ENCODE measurements around the gene PRKCA. TPM values are rescaled to one million over a fixed set of nuclear protein-coding genes. Genes with fewer than 3 reads are reported as not detected.

PRKCA gene
- total and polyA plus RNA-seq, 4 experiments from 2014 or later: 1.1 to 107 (median 56.1) TPM

DNA sequence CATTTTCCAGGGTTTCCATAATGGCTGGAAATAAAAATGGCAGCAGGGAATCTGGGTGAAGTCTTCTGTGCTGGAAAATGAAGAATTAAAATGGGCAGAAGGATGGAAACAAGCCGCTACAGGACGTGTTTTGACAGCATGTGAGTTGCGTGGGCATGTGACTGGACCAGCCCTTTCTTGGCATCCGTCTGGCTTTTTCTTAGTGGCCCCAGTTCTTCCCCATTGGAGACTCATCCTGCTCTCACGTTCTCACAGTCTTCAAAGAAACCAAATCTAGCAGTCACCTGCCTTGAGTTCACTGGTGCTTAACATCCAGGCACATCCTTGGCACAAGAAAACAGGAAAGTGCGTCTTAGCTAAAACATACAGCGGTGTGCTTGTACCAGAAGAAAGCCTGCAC is 352.4 kb downstream of the PRKCA start:
- Histone ChIP-seq H3K4me1 (ENCODE audit: insufficient read depth, low read length) (peaks cover 25% of the 10 kb centered on the region), H3K36me3 (ENCODE audit: insufficient read depth, low read length) (peaks cover 6% of the 10 kb centered on the region), H3K27ac (ENCODE audit: low read depth, low read length) (no peak overlapping the region), H3K9me3 (ENCODE audit: control insufficient read depth in 1 of 2, low read length in 2 of 2) (no peaks in the 10 kb centered on the region), H3K4me3 (ENCODE audit: low read length in 2 of 2) (no peak overlapping the region), H3K27me3 (ENCODE audit: insufficient read depth, low read length) (no peaks in the 10 kb centered on the region)
- peaks cover 0 to 6% (median 2%) of the 10 kb centered on the region in 8 donors for H3K9me3 Mint-ChIP-seq
- ChIA-PET POLR2A (ENCODE audit: partially characterized antibody) (no interaction called here), CTCF (ENCODE audit: partially characterized antibody) (no interaction called here)
- no peak overlapping the region for H3K4me3 Mint-ChIP-seq
- H3K27ac Mint-ChIP-seq: peak overlapping the region in 1 of 7 donors; percentile 23
- DNase-seq: no peak
- peaks cover 63 to 84% of the 10 kb centered on the region in 2 donors for H3K36me3 Mint-ChIP-seq
- H3K27me3 Mint-ChIP-seq: no peaks in the 10 kb centered on the region
- intact Hi-C loops (cut with micrococcal nuclease): no loop called here
- H3K4me1 Mint-ChIP-seq: peaks cover 37 to 79% (median 46%) of the 10 kb centered on the region in 4 donors

DNA sequence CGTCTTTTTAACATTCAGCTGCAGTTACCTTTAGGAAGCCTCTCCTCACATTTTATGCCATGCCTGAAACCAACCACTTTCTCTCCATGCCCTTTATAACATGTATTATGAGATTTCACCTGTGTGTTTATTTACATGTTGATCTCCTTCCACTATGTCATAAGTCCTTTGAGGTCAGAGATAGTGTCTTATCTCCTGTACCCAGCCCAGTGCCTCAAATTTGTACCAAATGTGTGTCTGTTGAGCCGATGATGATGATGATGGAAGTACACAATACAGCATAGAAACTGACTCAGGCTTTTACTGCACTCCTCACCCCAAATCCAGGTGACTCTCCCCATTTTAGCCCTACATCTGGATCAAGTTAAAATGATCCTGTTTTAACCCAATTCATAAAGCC is 353.0 kb downstream of the PRKCA start:
- POLR2A ChIA-PET (ENCODE audit: partially characterized antibody): no interaction called here

DNA sequence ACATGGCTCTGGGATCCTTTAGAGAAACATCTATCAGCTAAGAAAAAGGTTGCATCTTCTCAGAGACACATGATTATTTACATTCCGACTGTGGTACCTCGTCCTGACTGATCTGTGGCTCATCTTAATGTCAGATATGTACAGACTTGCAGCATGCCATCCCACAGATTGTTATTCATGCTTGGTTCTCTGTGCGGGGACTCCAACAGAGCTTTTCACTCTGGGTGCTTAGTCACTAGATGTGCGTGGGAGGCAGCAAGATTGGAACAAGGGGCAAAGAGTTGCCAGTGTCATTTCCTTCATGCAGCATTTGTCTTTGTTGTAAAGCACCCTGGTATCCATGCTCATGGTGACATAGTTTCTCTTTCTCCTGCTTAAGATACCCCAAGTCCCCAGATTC is 353.4 kb downstream of the PRKCA start:
- Histone ChIP-seq H3K27me3 (ENCODE audit: insufficient read depth, low read length) (no peaks in the 10 kb centered on the region), H3K4me3 (ENCODE audit: low read length in 2 of 2) (no peak overlapping the region), H3K9me3 (ENCODE audit: control insufficient read depth in 1 of 2, low read length in 2 of 2) (no peaks in the 10 kb centered on the region), H3K27ac (ENCODE audit: low read depth, low read length) (no peak overlapping the region), H3K4me1 (ENCODE audit: insufficient read depth, low read length) (peaks cover 24% of the 10 kb centered on the region), H3K36me3 (ENCODE audit: insufficient read depth, low read length) (peaks cover 6% of the 10 kb centered on the region)
- CTCF ChIA-PET (ENCODE audit: partially characterized antibody): no interaction called here
- peak overlapping the region in 1 of 8 donors; percentile 22 for H3K4me3 Mint-ChIP-seq
- intact Hi-C loops (cut with micrococcal nuclease): no loop called here
- peak overlapping the region in 5 of 7 donors; percentile 6 to 51 (median 24) for H3K27ac Mint-ChIP-seq
- DNase-seq: no peak
- POLR2A ChIA-PET (ENCODE audit: partially characterized antibody): no interaction called here
- H3K27me3 Mint-ChIP-seq: no peaks in the 10 kb centered on the region
- H3K4me1 Mint-ChIP-seq: peaks cover 29 to 71% (median 37%) of the 10 kb centered on the region in 4 donors
- H3K9me3 Mint-ChIP-seq: peaks cover 0 to 6% (median 2%) of the 10 kb centered on the region in 8 donors
- H3K36me3 Mint-ChIP-seq: peaks cover 56 to 83% of the 10 kb centered on the region in 2 donors

More for the DNA sequence above, 353.0 kb downstream of the PRKCA start:
- no peaks in the 10 kb centered on the region for H3K27me3 ChIP-seq (ENCODE audit: insufficient read depth, low read length)
- Mint-ChIP-seq H3K36me3 (peaks cover 60 to 87% of the 10 kb centered on the region in 2 donors), H3K4me3 (peak overlapping the region in 1 of 8 donors; percentile 6), H3K9me3 (peaks cover 0 to 6% (median 2%) of the 10 kb centered on the region in 8 donors), H3K27ac (peak overlapping the region in 4 of 7 donors; percentile 9 to 62 (median 38)), H3K4me1 (peaks cover 33 to 75% (median 41%) of the 10 kb centered on the region in 4 donors), H3K27me3 (no peaks in the 10 kb centered on the region)
- intact Hi-C loops (cut with micrococcal nuclease): no loop called here
- no peaks in the 10 kb centered on the region for H3K9me3 ChIP-seq (ENCODE audit: control insufficient read depth in 1 of 2, low read length in 2 of 2)
- no peak overlapping the region for H3K4me3 ChIP-seq (ENCODE audit: low read length in 2 of 2)
- H3K4me1 ChIP-seq (ENCODE audit: insufficient read depth, low read length): peaks cover 25% of the 10 kb centered on the region
- DNase-seq: no peak
- CTCF ChIA-PET (ENCODE audit: partially characterized antibody): no interaction called here
- peaks cover 6% of the 10 kb centered on the region for H3K36me3 ChIP-seq (ENCODE audit: insufficient read depth, low read length)
- no peak overlapping the region for H3K27ac ChIP-seq (ENCODE audit: low read depth, low read length)

DNA sequence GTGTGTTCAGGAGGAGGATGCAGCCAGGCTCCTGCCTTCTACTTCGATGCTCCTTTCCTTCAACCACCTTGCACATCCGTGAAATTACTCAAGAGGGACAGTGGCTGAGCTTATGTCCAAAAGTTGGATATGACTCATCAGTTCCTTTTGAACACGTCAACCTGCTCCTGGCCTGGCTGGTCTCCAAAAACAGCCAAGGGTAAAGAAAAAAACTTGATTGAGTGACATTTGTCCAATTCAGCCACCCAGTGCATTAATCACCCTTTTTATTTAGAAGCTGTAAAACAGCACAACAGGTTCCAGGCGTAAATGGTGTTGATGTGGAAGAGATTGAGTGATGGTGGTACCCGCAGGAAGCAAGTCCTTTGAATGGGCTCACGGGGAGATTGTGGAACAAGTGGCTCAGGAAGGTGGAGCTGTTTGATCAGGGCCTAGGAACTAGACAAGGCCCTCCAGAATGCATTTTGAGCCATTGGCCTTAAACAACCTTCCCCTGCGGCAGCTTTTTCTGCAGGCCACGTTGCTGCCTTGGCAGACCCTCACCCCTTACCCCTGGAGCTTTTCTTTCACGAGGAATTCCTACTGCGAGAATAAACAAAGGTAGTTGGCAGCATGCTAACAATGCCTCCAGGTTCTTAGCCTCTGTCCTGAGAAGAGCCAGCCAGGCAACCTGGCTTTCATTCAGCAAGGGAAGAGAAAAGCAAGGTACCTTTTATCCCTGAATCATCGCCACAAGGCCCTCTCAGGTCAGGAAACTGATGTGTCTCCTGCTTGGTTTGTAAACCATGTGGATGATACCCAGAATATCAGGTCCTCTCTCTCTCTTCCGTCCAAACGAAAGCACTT is 359.2 kb downstream of the PRKCA start:
- Histone ChIP-seq H3K9me3 (ENCODE audit: control insufficient read depth in 1 of 2, low read length in 2 of 2) (no peaks in the 10 kb centered on the region), H3K4me1 (ENCODE audit: insufficient read depth, low read length) (peaks cover 15% of the 10 kb centered on the region), H3K27me3 (ENCODE audit: insufficient read depth, low read length) (no peaks in the 10 kb centered on the region), H3K4me3 (ENCODE audit: low read length in 2 of 2) (no peak overlapping the region), H3K27ac (ENCODE audit: low read depth, low read length) (no peak overlapping the region), H3K36me3 (ENCODE audit: insufficient read depth, low read length) (peaks cover 6% of the 10 kb centered on the region)
- no peak overlapping the region for H3K4me3 Mint-ChIP-seq
- DNase-seq: no peak
- intact Hi-C loops (cut with micrococcal nuclease): no loop called here
- POLR2A ChIA-PET (ENCODE audit: partially characterized antibody): no interaction called here
- H3K4me1 Mint-ChIP-seq: peaks cover 22 to 55% (median 39%) of the 10 kb centered on the region in 4 donors
- peaks cover 33 to 56% of the 10 kb centered on the region in 2 donors for H3K36me3 Mint-ChIP-seq
- H3K27ac Mint-ChIP-seq: peak overlapping the region in 5 of 7 donors; percentile 7 to 69 (median 17)
- CTCF ChIA-PET (ENCODE audit: partially characterized antibody): no interaction called here
- no peaks in the 10 kb centered on the region for H3K27me3 Mint-ChIP-seq
- H3K9me3 Mint-ChIP-seq: peaks cover 0 to 6% (median 3%) of the 10 kb centered on the region in 8 donors

DNA sequence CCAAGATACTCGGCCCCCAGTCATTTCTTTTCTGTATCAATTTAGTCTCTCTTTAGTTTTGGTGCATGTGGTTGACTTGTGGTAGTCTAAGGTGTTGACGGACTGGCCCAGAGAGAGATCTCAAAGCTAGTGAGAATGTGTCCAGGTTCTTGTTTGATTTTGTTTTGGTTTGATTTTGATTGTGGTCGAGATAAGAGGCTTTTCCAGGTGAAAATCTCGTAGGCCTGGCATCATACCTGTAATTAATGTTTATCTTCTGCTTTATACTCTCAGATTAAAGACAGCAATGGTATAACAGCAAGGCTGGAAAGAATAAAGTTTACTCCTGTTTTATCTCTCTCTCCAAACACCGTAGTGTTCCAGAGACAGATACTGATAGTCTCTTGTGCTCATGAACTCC is 360.1 kb downstream of the PRKCA start:
- peaks cover 2% of the 10 kb centered on the region for H3K36me3 ChIP-seq (ENCODE audit: insufficient read depth, low read length)
- no peak for DNase-seq
- intact Hi-C loops (cut with micrococcal nuclease): no loop called here
- peaks cover 24% of the 10 kb centered on the region for H3K4me1 ChIP-seq (ENCODE audit: insufficient read depth, low read length)
- no peak overlapping the region for H3K4me3 ChIP-seq (ENCODE audit: low read length in 2 of 2)
- H3K27me3 ChIP-seq (ENCODE audit: insufficient read depth, low read length): no peaks in the 10 kb centered on the region
- H3K36me3 Mint-ChIP-seq: peaks cover 25 to 48% of the 10 kb centered on the region in 2 donors
- H3K27ac Mint-ChIP-seq: peak overlapping the region in 5 of 7 donors; percentile 1 to 48 (median 33)
- no peaks in the 10 kb centered on the region for H3K27me3 Mint-ChIP-seq
- POLR2A ChIA-PET (ENCODE audit: partially characterized antibody): no interaction called here
- H3K4me1 Mint-ChIP-seq: peaks cover 31 to 61% (median 46%) of the 10 kb centered on the region in 4 donors
- no peaks in the 10 kb centered on the region for H3K9me3 ChIP-seq (ENCODE audit: control insufficient read depth in 1 of 2, low read length in 2 of 2)
- no peak overlapping the region for H3K27ac ChIP-seq (ENCODE audit: low read depth, low read length)
- CTCF ChIA-PET (ENCODE audit: partially characterized antibody): no interaction called here
- no peak overlapping the region for H3K4me3 Mint-ChIP-seq
- H3K9me3 Mint-ChIP-seq: peaks cover 0 to 5% (median 3%) of the 10 kb centered on the region in 8 donors

DNA sequence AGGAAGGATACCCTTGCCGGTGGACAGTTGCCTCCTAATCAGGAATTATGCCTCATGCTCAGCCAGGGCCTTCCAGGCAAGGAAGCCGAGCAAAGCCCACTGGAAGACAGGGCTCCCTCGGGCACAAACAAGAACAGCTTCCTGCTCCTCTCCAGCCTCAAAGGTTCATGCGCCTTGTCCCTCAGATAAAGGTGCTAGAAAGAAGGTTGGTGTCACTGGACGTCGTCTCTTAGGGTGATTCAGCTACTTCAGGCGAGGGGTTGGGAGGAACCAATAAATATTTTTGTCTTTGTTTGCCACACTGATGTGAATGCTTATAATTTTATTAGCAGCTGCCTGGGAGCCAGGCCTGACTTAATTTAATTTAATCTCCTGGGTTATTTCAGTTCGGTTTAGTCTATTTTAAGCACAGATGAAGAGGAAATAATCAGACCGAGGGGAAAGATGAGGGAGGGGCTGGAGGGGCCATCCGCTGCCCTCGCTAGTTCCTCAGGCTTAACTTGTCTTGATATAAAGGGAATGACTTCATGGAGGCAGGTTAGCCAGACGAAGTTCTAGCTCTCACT is 360.7 kb downstream of the PRKCA start:
- Histone ChIP-seq H3K27ac (ENCODE audit: low read depth, low read length) (no peak overlapping the region), H3K4me3 (ENCODE audit: low read length in 2 of 2) (no peak overlapping the region), H3K36me3 (ENCODE audit: insufficient read depth, low read length) (no peaks in the 10 kb centered on the region), H3K27me3 (ENCODE audit: insufficient read depth, low read length) (no peaks in the 10 kb centered on the region), H3K4me1 (ENCODE audit: insufficient read depth, low read length) (peaks cover 30% of the 10 kb centered on the region), H3K9me3 (ENCODE audit: control insufficient read depth in 1 of 2, low read length in 2 of 2) (no peaks in the 10 kb centered on the region)
- Mint-ChIP-seq H3K9me3 (peaks cover 0 to 3% (median 0%) of the 10 kb centered on the region in 8 donors), H3K36me3 (peaks cover 20 to 45% of the 10 kb centered on the region in 2 donors), H3K4me3 (no peak overlapping the region), H3K4me1 (peaks cover 36 to 61% (median 48%) of the 10 kb centered on the region in 4 donors), H3K27ac (peak overlapping the region in 4 of 7 donors; percentile 24 to 48 (median 40)), H3K27me3 (no peaks in the 10 kb centered on the region)
- CTCF ChIA-PET (ENCODE audit: partially characterized antibody): no interaction called here
- DNase-seq: no peak
- intact Hi-C loops (cut with micrococcal nuclease): no loop called here
- POLR2A ChIA-PET (ENCODE audit: partially characterized antibody): no interaction called here

DNA sequence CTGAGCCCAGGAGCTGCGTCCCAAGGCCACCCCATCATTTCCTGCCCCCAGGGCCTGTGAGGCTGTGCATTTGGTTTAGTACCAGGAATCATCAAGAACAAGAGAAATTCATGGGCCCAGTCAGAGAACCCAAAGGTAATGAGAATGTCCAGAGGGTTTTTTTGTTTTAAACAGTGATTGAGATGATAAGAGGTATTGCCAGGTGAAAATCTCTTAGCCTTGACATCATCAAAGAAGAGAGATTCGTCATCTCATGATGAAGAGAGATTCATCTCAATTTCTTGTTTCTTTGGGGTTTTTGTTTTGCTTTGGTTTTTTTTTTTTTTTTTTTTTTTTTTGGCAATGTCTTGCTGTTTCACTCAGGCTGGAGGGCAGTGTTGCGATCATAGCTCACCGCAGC is 361.9 kb downstream of the PRKCA start:
- Histone ChIP-seq H3K4me1 (ENCODE audit: insufficient read depth, low read length) (peaks cover 42% of the 10 kb centered on the region), H3K9me3 (ENCODE audit: control insufficient read depth in 1 of 2, low read length in 2 of 2) (no peaks in the 10 kb centered on the region), H3K4me3 (ENCODE audit: low read length in 2 of 2) (no peak overlapping the region), H3K27me3 (ENCODE audit: insufficient read depth, low read length) (no peaks in the 10 kb centered on the region), H3K27ac (ENCODE audit: low read depth, low read length) (no peak overlapping the region), H3K36me3 (ENCODE audit: insufficient read depth, low read length) (no peaks in the 10 kb centered on the region)
- peak overlapping the region in 1 of 7 donors; percentile 17 for H3K27ac Mint-ChIP-seq
- ChIA-PET POLR2A (ENCODE audit: partially characterized antibody) (no interaction called here), CTCF (ENCODE audit: partially characterized antibody) (interaction anchor here (0.7 kb wide), 1 partner anchor 250 kb away, joined by 3 read pairs; no protein-coding TSS in a partner anchor)
- peaks cover 41 to 73% (median 57%) of the 10 kb centered on the region in 4 donors for H3K4me1 Mint-ChIP-seq
- H3K9me3 Mint-ChIP-seq: peaks cover 0 to 3% (median 0%) of the 10 kb centered on the region in 8 donors
- intact Hi-C loops (cut with micrococcal nuclease): no loop called here
- peaks cover 12 to 33% of the 10 kb centered on the region in 2 donors for H3K36me3 Mint-ChIP-seq
- no peak for DNase-seq
- H3K4me3 Mint-ChIP-seq: no peak overlapping the region
- H3K27me3 Mint-ChIP-seq: no peaks in the 10 kb centered on the region

All from CD4-positive, alpha-beta memory T cell (primary cell).